ENCODE measurements around the gene KBTBD2. TPM values are rescaled to one million over a fixed set of nuclear protein-coding genes. Genes with fewer than 3 reads are reported as not detected.

Gene KBTBD2
- total RNA-seq, 1 experiment from 2014 or later = 30.2 TPM

DNA sequence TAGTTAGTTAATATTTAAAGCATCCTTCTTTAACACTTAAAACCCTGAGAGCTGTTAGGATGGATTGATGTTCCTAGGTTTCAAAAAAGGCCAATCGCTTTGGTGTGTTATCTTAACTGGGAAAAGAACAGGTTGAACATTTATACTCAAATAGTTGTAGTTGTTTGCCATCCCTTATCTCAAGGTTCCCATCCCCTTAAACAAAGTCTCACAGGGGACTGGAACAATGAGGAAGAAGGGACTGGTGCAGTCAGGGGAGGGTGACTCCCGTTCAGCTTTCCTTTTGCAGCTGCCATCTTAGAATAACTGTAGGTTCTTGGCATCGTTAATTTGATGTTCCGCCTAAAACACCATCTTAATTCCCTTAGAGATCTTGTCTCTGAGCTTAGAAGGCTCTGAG, 2.6 kb upstream of the KBTBD2 start:
- Mint-ChIP-seq H3K4me3 (ENCODE audit: unreplicated experiment) (peak overlapping the region; percentile 99), H3K4me1 (ENCODE audit: low read depth, unreplicated experiment) (peaks cover 25% of the 10 kb centered on the region), H3K27me3 (ENCODE audit: insufficient read depth, unreplicated experiment) (no peaks in the 10 kb centered on the region), H3K36me3 (ENCODE audit: insufficient read depth, unreplicated experiment) (peaks cover 30% of the 10 kb centered on the region), H3K27ac (ENCODE audit: unreplicated experiment) (peak overlapping the region; percentile 78), H3K9me3 (ENCODE audit: unreplicated experiment) (no peaks in the 10 kb centered on the region)
- ChIA-PET CTCF (interaction anchor here (0.6 to 1.0 kb wide), 3 partner anchors 16 to 49 kb away, joined by 3 to 5 read pairs (median 3); no protein-coding TSS in a partner anchor), POLR2A (interaction anchor here (1.2 kb wide), 1 partner anchor 63 kb away, joined by 4 read pairs; the partner anchor contains the start of gene FKBP9)
- no peaks in the 10 kb centered on the region for H3K36me3 ChIP-seq (ENCODE audit: control insufficient read depth, insufficient read depth, low read length)
- intact Hi-C loops (cut with micrococcal nuclease; ENCODE audit: unreplicated experiment) = no loop called here
- DNase-seq = peak; percentile 54 to 60
- no peak overlapping the region; the same call in 1 of the 2 replicates for H3K4me3 ChIP-seq (ENCODE audit: low read depth, low read length)
- BruUV-seq (replicated peaks) = no TSS peak
- H3K4me1 ChIP-seq = peaks cover 26% of the 10 kb centered on the region
- H3K9me3 ChIP-seq = no peaks in the 10 kb centered on the region
- TF ChIP-seq, protein P1, sequence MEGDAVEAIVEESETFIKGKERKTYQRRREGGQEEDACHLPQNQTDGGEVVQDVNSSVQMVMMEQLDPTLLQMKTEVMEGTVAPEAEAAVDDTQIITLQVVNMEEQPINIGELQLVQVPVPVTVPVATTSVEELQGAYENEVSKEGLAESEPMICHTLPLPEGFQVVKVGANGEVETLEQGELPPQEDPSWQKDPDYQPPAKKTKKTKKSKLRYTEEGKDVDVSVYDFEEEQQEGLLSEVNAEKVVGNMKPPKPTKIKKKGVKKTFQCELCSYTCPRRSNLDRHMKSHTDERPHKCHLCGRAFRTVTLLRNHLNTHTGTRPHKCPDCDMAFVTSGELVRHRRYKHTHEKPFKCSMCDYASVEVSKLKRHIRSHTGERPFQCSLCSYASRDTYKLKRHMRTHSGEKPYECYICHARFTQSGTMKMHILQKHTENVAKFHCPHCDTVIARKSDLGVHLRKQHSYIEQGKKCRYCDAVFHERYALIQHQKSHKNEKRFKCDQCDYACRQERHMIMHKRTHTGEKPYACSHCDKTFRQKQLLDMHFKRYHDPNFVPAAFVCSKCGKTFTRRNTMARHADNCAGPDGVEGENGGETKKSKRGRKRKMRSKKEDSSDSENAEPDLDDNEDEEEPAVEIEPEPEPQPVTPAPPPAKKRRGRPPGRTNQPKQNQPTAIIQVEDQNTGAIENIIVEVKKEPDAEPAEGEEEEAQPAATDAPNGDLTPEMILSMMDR (IDR thresholded peaks at IDR 0.05; ENCODE audit: insufficient read depth in 1 of 2, low read depth in 1 of 2, low read length in 1 of 2, severe bottlenecking in 1 of 2, unreplicated experiment in 1 of 2) = no peak
- H3K27me3 ChIP-seq (replicated peaks; ENCODE audit: control insufficient read depth, insufficient read depth, low read length) = no peaks in the 10 kb centered on the region

DNA sequence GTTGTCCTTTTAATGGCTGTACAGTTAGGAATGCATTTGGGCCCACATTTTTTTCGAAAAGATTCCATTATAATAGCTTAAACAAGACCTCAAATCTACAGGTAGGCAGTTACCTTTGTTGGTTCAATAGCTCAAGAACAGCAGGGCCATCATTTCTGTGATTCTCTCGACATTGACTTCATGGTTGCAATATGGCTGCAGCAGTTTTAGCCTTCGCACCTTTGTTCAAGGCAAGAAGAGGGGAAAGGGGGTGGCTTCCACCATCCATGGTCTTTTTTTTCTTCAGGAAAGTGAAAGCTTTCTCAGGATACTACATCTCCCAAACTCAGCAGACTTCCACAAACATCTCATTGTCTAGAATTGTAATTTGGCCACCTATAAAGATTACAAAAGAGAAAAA, 2.2 kb upstream of the KBTBD2 start:
- DNase-seq = no peak
- TF ChIP-seq, protein P1 (IDR thresholded peaks at IDR 0.05; ENCODE audit: insufficient read depth in 1 of 2, low read depth in 1 of 2, low read length in 1 of 2, severe bottlenecking in 1 of 2, unreplicated experiment in 1 of 2) = no peak
- Histone ChIP-seq H3K4me1 (peaks cover 27% of the 10 kb centered on the region), H3K36me3 (ENCODE audit: control insufficient read depth, insufficient read depth, low read length) (no peaks in the 10 kb centered on the region), H3K9me3 (no peaks in the 10 kb centered on the region), H3K4me3 (ENCODE audit: low read depth, low read length) (peak overlapping the region; percentile 86), H3K27me3 (replicated peaks; ENCODE audit: control insufficient read depth, insufficient read depth, low read length) (no peaks in the 10 kb centered on the region)
- H3K4me3 Mint-ChIP-seq (ENCODE audit: unreplicated experiment) = peak overlapping the region; percentile 99
- no peaks in the 10 kb centered on the region for H3K27me3 Mint-ChIP-seq (ENCODE audit: insufficient read depth, unreplicated experiment)
- BruUV-seq (replicated peaks) = no TSS peak
- intact Hi-C loops (cut with micrococcal nuclease; ENCODE audit: unreplicated experiment) = loop anchor here (2.0 kb wide), 3 partner anchors 49 to 399 kb away; partner anchors contain the start of genes AVL9 and RP9
- CTCF ChIA-PET = interaction anchor here (0.6 to 1.0 kb wide), 3 partner anchors 16 to 49 kb away, joined by 3 to 5 read pairs (median 3); no protein-coding TSS in a partner anchor
- H3K36me3 Mint-ChIP-seq (ENCODE audit: insufficient read depth, unreplicated experiment) = peaks cover 30% of the 10 kb centered on the region
- no peaks in the 10 kb centered on the region for H3K9me3 Mint-ChIP-seq (ENCODE audit: unreplicated experiment)
- H3K4me1 Mint-ChIP-seq (ENCODE audit: low read depth, unreplicated experiment) = peaks cover 25% of the 10 kb centered on the region
- H3K27ac Mint-ChIP-seq (ENCODE audit: unreplicated experiment) = peak overlapping the region; percentile 78
- POLR2A ChIA-PET = interaction anchor here (1.2 kb wide), 1 partner anchor 64 kb away, joined by 4 read pairs; the partner anchor contains the start of gene FKBP9

DNA sequence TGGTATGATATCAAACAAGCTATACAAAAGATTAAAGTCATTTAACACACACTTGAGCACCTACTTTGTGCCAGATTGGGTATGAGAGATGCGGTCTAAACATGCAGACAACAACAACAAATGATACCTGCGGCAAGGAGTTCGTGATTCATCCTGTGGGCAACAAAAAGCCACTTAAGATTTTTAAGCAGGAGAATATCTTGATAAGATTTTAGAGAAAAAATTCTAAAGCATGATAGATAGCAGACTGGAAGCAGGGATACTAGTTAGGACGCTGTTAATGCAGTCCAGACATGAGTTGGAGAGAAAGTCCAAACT, 1.6 kb upstream of the KBTBD2 start:
- ChIA-PET POLR2A (interaction anchor here (1.2 kb wide), 1 partner anchor 64 kb away, joined by 4 read pairs; the partner anchor contains the start of gene FKBP9), CTCF (interaction anchor here (1.0 kb wide), 2 partner anchors 46 to 50 kb away, joined by 3 read pairs; no protein-coding TSS in a partner anchor)
- H3K27me3 ChIP-seq (replicated peaks; ENCODE audit: control insufficient read depth, insufficient read depth, low read length) = no peaks in the 10 kb centered on the region
- Mint-ChIP-seq H3K9me3 (ENCODE audit: unreplicated experiment) (no peaks in the 10 kb centered on the region), H3K4me1 (ENCODE audit: low read depth, unreplicated experiment) (peaks cover 25% of the 10 kb centered on the region), H3K36me3 (ENCODE audit: insufficient read depth, unreplicated experiment) (peaks cover 30% of the 10 kb centered on the region), H3K4me3 (ENCODE audit: unreplicated experiment) (peak overlapping the region; percentile 99), H3K27ac (ENCODE audit: unreplicated experiment) (peak overlapping the region; percentile 24), H3K27me3 (ENCODE audit: insufficient read depth, unreplicated experiment) (no peaks in the 10 kb centered on the region)
- peak overlapping the region; percentile 86 for H3K4me3 ChIP-seq (ENCODE audit: low read depth, low read length)
- peaks cover 29% of the 10 kb centered on the region for H3K4me1 ChIP-seq
- no peaks in the 10 kb centered on the region for H3K36me3 ChIP-seq (ENCODE audit: control insufficient read depth, insufficient read depth, low read length)
- no peak for DNase-seq
- TF ChIP-seq, protein P1 (IDR thresholded peaks at IDR 0.05; ENCODE audit: insufficient read depth in 1 of 2, low read depth in 1 of 2, low read length in 1 of 2, severe bottlenecking in 1 of 2, unreplicated experiment in 1 of 2) = no peak
- no TSS peak for BruUV-seq (replicated peaks)
- H3K9me3 ChIP-seq = no peaks in the 10 kb centered on the region
- intact Hi-C loops (cut with micrococcal nuclease; ENCODE audit: unreplicated experiment) = loop anchor here (2.0 kb wide), 3 partner anchors 50 to 398 kb away; partner anchors contain the start of genes AVL9 and RP9
